H1 (cell line): ENCODE data around the gene TSFM. TPM values are rescaled to one million over a fixed set of nuclear protein-coding genes. Genes with fewer than 3 reads are reported as not detected.

Source experiments
- CTCF ChIA-PET: fragments of 300-600 bp; sonication (Branson Sonifier 250); formaldehyde crosslinking; loops from one replicate; lab custom pipeline; 2021; ENCODE audit not compliant: partially characterized antibody; lab: Charles Lee
- POLR2A ChIA-PET: fragments of 300-600 bp; sonication (Branson Sonifier 250); formaldehyde crosslinking; loops from one replicate; lab custom pipeline; 2021; ENCODE audit warnings: inconsistent platforms; ENCODE audit not compliant: partially characterized antibody; lab: Charles Lee
- DNase-seq, 2 experiments: peaks; one replicate each; pipeline versions ENCODE4 v3.0.0 to v3.0.0-alpha.2; 2010 to 2022; ENCODE audit warnings: low spot score in 2 of 2, low read depth in 1 of 2, mixed read lengths in 1 of 2
- FAIRE-seq: peaks from 2 replicates; lab custom pipeline; 2011; peaks lifted over from hg19 to GRCh38; lab: Jason Lieb, UNC
- H2AFZ ChIP-seq: 2 replicates; pipeline ENCODE4 v1.8.1; 2012; ENCODE audit warnings: low read length, inconsistent platforms
- H2AK5ac ChIP-seq: 2 replicates; pipeline ENCODE4 v1.6.1; 2013; ENCODE audit warnings: low read depth, low read length
- H2BK120ac ChIP-seq: replicated peaks from 2 replicates; pipeline ENCODE3; 2013; ENCODE audit warnings: low read depth, low read length, inconsistent platforms
- H2BK12ac ChIP-seq: 2 replicates; pipeline ENCODE4 v1.6.1; 2013; ENCODE audit warnings: low read depth, low read length
- H2BK15ac ChIP-seq: 2 replicates; pipeline ENCODE4 v1.6.1; 2013; ENCODE audit warnings: low read length
- H2BK20ac ChIP-seq: 2 replicates; pipeline ENCODE4 v1.6.1; 2013; ENCODE audit warnings: low read length
- H2BK5ac ChIP-seq: 2 replicates; pipeline ENCODE4 v1.6.1; 2013; ENCODE audit warnings: low read depth, low read length
- H3K14ac ChIP-seq: 2 replicates; pipeline ENCODE4 v1.6.1; 2013; ENCODE audit warnings: inconsistent platforms; ENCODE audit not compliant: insufficient read length
- H3K18ac ChIP-seq: 2 replicates; pipeline ENCODE4 v1.6.1; 2013; ENCODE audit warnings: low read length; ENCODE audit errors: extremely low read depth
- H3K23ac ChIP-seq: 2 replicates; pipeline ENCODE4 v1.6.1; 2013; ENCODE audit warnings: inconsistent platforms; ENCODE audit not compliant: insufficient read length
- H3K23me2 ChIP-seq: 2 replicates; pipeline ENCODE4 v1.6.1; 2013; ENCODE audit warnings: low read depth, low read length
- H3K27ac ChIP-seq: 2 replicates; pipeline ENCODE4 v1.6.1; 2011; ENCODE audit warnings: low read depth, low read length, inconsistent platforms
- H3K27me3 ChIP-seq, 4 experiments: replicated peaks in 1 of 4; 1 replicate in 1 of 4; 2 replicates in 3 of 4; pipeline versions ENCODE4 v1.6.1 to v1.8.1; 2011 to 2013; ENCODE audit warnings: low read length in 3 of 4, mild to moderate bottlenecking in 3 of 4, inconsistent platforms in 2 of 4, mixed read lengths in 2 of 4, moderate library complexity in 1 of 4; ENCODE audit not compliant: control insufficient read depth in 3 of 4, insufficient read depth in 3 of 4; ENCODE audit errors: extremely low read depth in 1 of 4
- H3K36me3 ChIP-seq, 4 experiments: 2 replicates each; pipeline versions ENCODE4 v1.6.1 to v1.8.1; 2011 to 2013; ENCODE audit warnings: mild to moderate bottlenecking in 4 of 4, low read length in 3 of 4, moderate library complexity in 2 of 4, control low read depth in 1 of 4, inconsistent platforms in 1 of 4; ENCODE audit not compliant: insufficient read depth in 4 of 4, control insufficient read depth in 2 of 4
- H3K4ac ChIP-seq: replicated peaks from 2 replicates; pipeline ENCODE3; 2013; ENCODE audit warnings: low read length, low read depth, mixed read lengths, inconsistent platforms; ENCODE audit not compliant: insufficient read length
- H3K4me1 ChIP-seq, 4 experiments: replicated peaks in 1 of 4; 1 replicate in 1 of 4; 2 replicates in 3 of 4; pipeline versions ENCODE4 v1.6.1 to v1.8.1; 2011 to 2013; ENCODE audit warnings: low read length in 3 of 4, inconsistent platforms in 2 of 4, mixed read lengths in 1 of 4; ENCODE audit not compliant: insufficient read depth in 4 of 4, control insufficient read depth in 3 of 4
- H3K4me2 ChIP-seq, 2 experiments: 2 replicates each; pipeline versions ENCODE4 v1.6.1 to v1.8.1; 2011 to 2013; ENCODE audit warnings: low read depth in 2 of 2, low read length in 2 of 2, control low read depth in 1 of 2, inconsistent platforms in 1 of 2, mild to moderate bottlenecking in 1 of 2; ENCODE audit not compliant: insufficient read depth in 1 of 2
- H3K4me3 ChIP-seq, 4 experiments: fragments of 200-600, 300-600 bp in 1 of 4; sonication (generic), shearing (Covaris generic), sonication (Bioruptor Twin) in 1 of 4; 2 replicates each; pipeline versions ENCODE4 v1.5.1 to v1.8.1; 2011 to 2016; ENCODE audit warnings: low read length in 4 of 4, low read depth in 3 of 4, control low read depth in 2 of 4, inconsistent platforms in 2 of 4, mild to moderate bottlenecking in 2 of 4, mixed read lengths in 1 of 4, moderate library complexity in 1 of 4; ENCODE audit not compliant: insufficient read depth in 2 of 4; ENCODE audit errors: extremely low read depth in 1 of 4
- H3K56ac ChIP-seq: replicated peaks from 2 replicates; pipeline ENCODE3; 2013; ENCODE audit warnings: low read depth, mild to moderate bottlenecking, mixed read lengths, low read length, inconsistent platforms; ENCODE audit not compliant: insufficient read length
- H3K79me1 ChIP-seq: 2 replicates; pipeline ENCODE4 v1.6.1; 2013; ENCODE audit warnings: low read depth, low read length, control low read depth
- H3K79me2 ChIP-seq, 2 experiments: 2 replicates each; pipeline versions ENCODE4 v1.6.1 to v1.8.1; 2012 to 2013; ENCODE audit warnings: low read length in 2 of 2, mild to moderate bottlenecking in 2 of 2, inconsistent platforms in 1 of 2; ENCODE audit not compliant: insufficient read depth in 2 of 2, control insufficient read depth in 1 of 2
- H3K9ac ChIP-seq, 4 experiments: replicated peaks in 1 of 4; 1 replicate in 1 of 4; 2 replicates in 3 of 4; pipeline versions ENCODE4 v1.6.1 to v1.8.1; 2011 to 2013; ENCODE audit warnings: low read depth in 3 of 4, low read length in 3 of 4, control low read depth in 2 of 4, mild to moderate bottlenecking in 2 of 4, moderate library complexity in 2 of 4, inconsistent platforms in 1 of 4; ENCODE audit errors: extremely low read depth in 1 of 4
- H3K9me3 ChIP-seq, 2 experiments: 2 replicates each; pipeline versions ENCODE4 v1.6.1 to v1.8.1; 2012 to 2013; ENCODE audit warnings: mild to moderate bottlenecking in 2 of 2, moderate library complexity in 2 of 2, control low read depth in 1 of 2, inconsistent platforms in 1 of 2, low read depth in 1 of 2, low read length in 1 of 2, mixed read lengths in 1 of 2; ENCODE audit not compliant: insufficient read depth in 2 of 2
- H4K20me1 ChIP-seq, 2 experiments: replicated peaks in 1 of 2; 2 replicates each; pipeline versions ENCODE3 to v1.8.1; 2011 to 2013; ENCODE audit warnings: inconsistent platforms in 2 of 2, low read length in 2 of 2, mild to moderate bottlenecking in 1 of 2; ENCODE audit not compliant: insufficient read depth in 2 of 2, control insufficient read depth in 1 of 2
- H4K5ac ChIP-seq: 2 replicates; pipeline ENCODE4 v1.6.1; 2013; ENCODE audit warnings: low read length, low read depth, mixed read lengths, inconsistent platforms; ENCODE audit not compliant: insufficient read length
- H4K8ac ChIP-seq: 2 replicates; pipeline ENCODE4 v1.8.0; 2013; ENCODE audit warnings: mild to moderate bottlenecking, moderate library complexity, low read length, inconsistent platforms; ENCODE audit not compliant: insufficient read depth; ENCODE audit errors: extremely low read depth
- H4K91ac ChIP-seq: replicated peaks from 2 replicates; pipeline ENCODE3; 2013; ENCODE audit warnings: low read length, mixed read lengths, inconsistent platforms; ENCODE audit not compliant: insufficient read length
- ATF3 ChIP-seq: IDR thresholded peaks from 2 replicates; pipeline ENCODE4 v1.6.1; 2011; ENCODE audit warnings: low read depth, mild to moderate bottlenecking, low read length; ENCODE audit not compliant: insufficient read depth
- EGR1 ChIP-seq: IDR thresholded peaks from 2 replicates; pipeline ENCODE4 v1.6.1; 2011; ENCODE audit warnings: low read depth, low read length, borderline replicate concordance
- FOSL1 ChIP-seq: IDR thresholded peaks from 2 replicates; pipeline ENCODE4 v1.6.1; 2011; ENCODE audit warnings: mild to moderate bottlenecking, low read depth, low read length, moderate library complexity; ENCODE audit not compliant: insufficient read depth
- SIN3A ChIP-seq, 2 experiments: IDR thresholded peaks in 1 of 2; conservative IDR thresholded peaks in 1 of 2; 2 replicates each; pipeline ENCODE4 v1.6.1; 2011 to 2012; ENCODE audit warnings: low read length in 2 of 2, improper control_type of control experiment in 1 of 2, low read depth in 1 of 2, mild to moderate bottlenecking in 1 of 2
- SP2 ChIP-seq: IDR thresholded peaks from 2 replicates; pipeline ENCODE4 v1.6.1; 2012; ENCODE audit warnings: mild to moderate bottlenecking, low read length, inconsistent platforms
- SRF ChIP-seq: IDR thresholded peaks from 2 replicates; pipeline ENCODE4 v1.6.1; 2011; ENCODE audit warnings: mild to moderate bottlenecking, low read depth, low read length, moderate library complexity
- TAF7 ChIP-seq: optimal IDR thresholded peaks from 2 replicates; pipeline ENCODE3; 2011; ENCODE audit warnings: low read depth, mild to moderate bottlenecking, inconsistent platforms, low read length, moderate library complexity, borderline replicate concordance
- TBP ChIP-seq: IDR thresholded peaks from 2 replicates; pipeline ENCODE4 v1.6.1; 2011; ENCODE audit warnings: low read depth, low read length, improper control_type of control experiment
- TEAD4 ChIP-seq: IDR thresholded peaks from 2 replicates; pipeline ENCODE4 v1.6.1; 2012; ENCODE audit warnings: low read depth, low read length, inconsistent platforms, mixed read lengths
- YY1 ChIP-seq: IDR thresholded peaks from 2 replicates; pipeline ENCODE4 v1.6.1; 2011; ENCODE audit warnings: low read depth, mild to moderate bottlenecking, low read length
- WGBS, 2 experiments: shearing (Covaris generic) in 1 of 2; methylation state at CpG; one replicate each; pipeline versions ENCODE4 v1.1.6 to v1.1.7; 2013 to 2015; ENCODE audit warnings: low lambda C conversion rate in 2 of 2, mixed read lengths in 2 of 2, inconsistent platforms in 1 of 2, low coverage in 1 of 2, missing lambda C conversion rate in 1 of 2; ENCODE audit not compliant: insufficient replicate concordance in 2 of 2, insufficient coverage in 1 of 2, insufficient read length in 1 of 2; ENCODE audit errors: extremely low coverage in 1 of 2, missing lambda C conversion rate in 1 of 2; 5-methylcytosine and 5-hydroxymethylcytosine counted together
- polyA plus RNA-seq, 7 experiments: library from polyadenylated mRNA; depleted of rRNA in 3 of 7; stranded (reverse) in 5 of 7; unstranded in 2 of 7; fragments of >200 nt in 5 of 7; fragments of 200-250 nt in 2 of 7; gene quantifications; 1 replicate in 5 of 7; 2 replicates in 1 of 7; 4 replicates in 1 of 7; pipeline versions ENCODE4 v1.2.1 to v1.2.3, GENCODE V29; 2011 to 2013; ENCODE audit warnings: missing spikeins in 2 of 7, mixed read lengths in 2 of 7
- total RNA-seq: library from RNA; stranded (reverse); fragmentation: NEBNext Ultra II Directional; extraction: Animal tissue kit (Norgen Biotek cat#: 25700); gene quantifications from 2 replicates; pipeline ENCODE4 v1.2.1, GENCODE V29; 2021
- TF ChIP-seq, protein P1 (sequence below): IDR thresholded peaks from 2 replicates; pipeline ENCODE4 v1.6.1; 2012; ENCODE audit warnings: inconsistent platforms

Gene TSFM
- total and polyA plus RNA-seq, 2 of the 8 experiments (the other 6 are each of a cell fraction or from before 2014, with no cell fraction given): 17.4 to 49.8 TPM

GRCh38 chr12:57813111-57813970 lies 30.8 kb downstream of the TSFM start:
- no peak overlapping the region for H2BK12ac ChIP-seq
- H2AFZ ChIP-seq: no peak overlapping the region
- 89% methylated on average over 14 of the region's 14 CpGs; no CpG with 5 or more reads in 1 of the 2 experiments for WGBS, 2 experiments
- DNase-seq: no peak
- H3K4me1 ChIP-seq: no peaks in the 10 kb centered on the region
- no peak overlapping the region for H3K4ac ChIP-seq
- no peak overlapping the region for H2AK5ac ChIP-seq
- no peak overlapping the region for H2BK5ac ChIP-seq
- no peaks in the 10 kb centered on the region for H3K23me2 ChIP-seq
- peaks cover 0 to 3% (median 0%) of the 10 kb centered on the region in 4 experiments; a peak in 1 of 8 replicates for H3K36me3 ChIP-seq
- H3K14ac ChIP-seq: no peak overlapping the region
- H3K9ac ChIP-seq: no peak overlapping the region
- no peak overlapping the region for H2BK15ac ChIP-seq
- no peaks in the 10 kb centered on the region for H3K79me1 ChIP-seq
- no peak overlapping the region; the same call in 1 of the 2 replicates for H4K8ac ChIP-seq
- H3K4me3 ChIP-seq: no peak overlapping the region
- H2BK20ac ChIP-seq: no peak overlapping the region
- no peak overlapping the region for H4K91ac ChIP-seq
- no peak overlapping the region for H3K23ac ChIP-seq
- no peaks in the 10 kb centered on the region for H3K79me2 ChIP-seq
- H3K56ac ChIP-seq: no peak overlapping the region
- ChIA-PET CTCF (interaction anchor here (0.6 to 10.4 kb wide), 9 partner anchors 12 to 1599 kb away, joined by 3 to 146 read pairs (median 4); partner anchors contain the start of gene TSFM), POLR2A (interaction anchor here (1.0 to 9.6 kb wide), 9 partner anchors 8 to 84 kb away, joined by 3 to 71 read pairs (median 4); partner anchors contain the start of genes CTDSP2, EEF1AKMT3 and METTL1)
- no peak overlapping the region for H4K5ac ChIP-seq
- H4K20me1 ChIP-seq: no peaks in the 10 kb centered on the region
- no peak overlapping the region for H3K27ac ChIP-seq
- H3K27me3 ChIP-seq: no peaks in the 10 kb centered on the region
- no peak overlapping the region for H3K18ac ChIP-seq
- H2BK120ac ChIP-seq: no peak overlapping the region
- no peak for FAIRE-seq
- H3K9me3 ChIP-seq: no peaks in the 10 kb centered on the region
- no peak overlapping the region for H3K4me2 ChIP-seq
- TF ChIP-seq SRF (no peak), YY1 (no peak), ATF3 (no peak), FOSL1 (no peak), SIN3A (conservative IDR thresholded peaks at IDR 0.05 in 1 of 2, IDR thresholded peaks at IDR 0.05 in 1 of 2; ENCODE audit: low read depth in 1 of 2, low read length in 2 of 2) (no peak), TEAD4 (no peak), TBP (no peak), SP2 (no peak), TAF7 (no peak), EGR1 (no peak)
- TF ChIP-seq, protein P1, sequence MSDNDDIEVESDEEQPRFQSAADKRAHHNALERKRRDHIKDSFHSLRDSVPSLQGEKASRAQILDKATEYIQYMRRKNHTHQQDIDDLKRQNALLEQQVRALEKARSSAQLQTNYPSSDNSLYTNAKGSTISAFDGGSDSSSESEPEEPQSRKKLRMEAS: no peak
